Sciatic nerve (tissue), 2 donors: Measurements from ENCODE around the gene ASXL3. TPM values are rescaled to one million over a fixed set of nuclear protein-coding genes. Genes with fewer than 3 reads are reported as not detected.

Source experiments
- ATAC-seq: fragments of 200-7000 bp; cut with Tn5 transposase; one replicate; pipeline ENCODE4 v1.9.1; 2020; ENCODE audit warnings: mild to moderate bottlenecking, moderate library complexity
- DNase-seq: peaks from one replicate; pipeline ENCODE4 v3.0.0-alpha.2; 2020; ENCODE audit warnings: low spot score
- intact Hi-C: fragments of 100-400 bp; cut with DNase I; formaldehyde crosslinking; loops from one replicate; pipeline ENCODE4 v1.14.2; 2022
- total RNA-seq: library from RNA; stranded (reverse); fragmentation: NEBNext Ultra II Directional; extraction: Animal tissue kit (Norgen Biotek cat#: 25700); gene quantifications from one replicate; pipeline ENCODE4 v1.2.1, GENCODE V29; 2021
- donor health status: DM: no; HTN: no; CAD: no.
- donor health status: DM: no; HTN: no; CAD: no.

The ASXL3 gene
- total RNA-seq, 1 donor from 2014 or later: 13.1 TPM

- intact Hi-C loops: no loop called here
- DNase-seq (no peak), ATAC-seq (no peak)
Observed at GRCh38 chr18:33641141-33641540, 63.1 kb downstream of the ASXL3 start.

- intact Hi-C loops: no loop called here
- ATAC-seq: no peak
- no peak for DNase-seq
Observed at GRCh38 chr18:33644494-33644893, 66.5 kb downstream of the ASXL3 start.

- intact Hi-C loops: no loop called here
- ATAC-seq (no peak), DNase-seq (no peak)
Observed at GRCh38 chr18:33647365-33647764, 69.3 kb downstream of the ASXL3 start.

DNA sequence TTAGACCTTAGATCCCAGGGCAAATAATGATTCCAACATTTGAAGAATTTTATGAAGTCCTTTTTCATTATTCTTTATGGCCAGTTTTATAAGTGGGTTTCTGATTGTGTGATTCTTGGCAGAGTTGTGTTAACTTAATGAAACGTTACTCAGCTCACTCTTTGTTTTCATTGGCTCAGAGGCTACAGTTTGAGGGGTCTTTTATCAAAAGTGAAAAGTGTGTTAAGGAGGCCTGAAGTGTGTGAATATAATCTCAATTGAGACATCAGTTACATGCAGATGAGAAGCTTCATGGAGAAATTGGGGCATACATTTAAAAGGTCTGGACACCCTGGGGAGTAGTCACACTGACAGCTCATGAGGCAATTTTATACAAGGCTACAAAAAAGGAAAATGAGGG, 74.6 kb downstream of the ASXL3 start:
- ATAC-seq (no peak), DNase-seq (no peak)
- intact Hi-C loops: no loop called here

DNA sequence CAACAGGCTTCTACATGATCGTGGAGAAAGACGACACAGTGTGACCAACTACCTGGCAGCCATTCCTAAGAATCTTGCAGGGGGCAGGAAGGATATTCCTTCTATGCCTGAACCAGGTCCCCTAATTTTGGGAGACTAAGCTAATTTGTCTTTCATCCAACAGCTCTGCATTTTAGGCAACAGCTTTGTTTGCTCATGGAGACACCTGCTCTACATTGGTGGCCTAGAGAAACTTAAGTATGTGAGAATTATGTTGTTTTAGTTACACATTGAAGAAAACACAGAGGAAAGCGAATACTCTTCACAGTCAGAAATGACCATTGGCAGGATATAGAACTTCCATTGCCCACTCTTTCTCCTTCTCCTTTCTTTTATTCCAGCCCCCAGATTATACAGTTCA, 75.2 kb downstream of the ASXL3 start:
- ATAC-seq (no peak), DNase-seq (no peak)
- intact Hi-C loops: no loop called here

GRCh38 chr18:33656889-33657448, 79.0 kb downstream of the ASXL3 start:
- ATAC-seq: no peak
- no peak for DNase-seq
- intact Hi-C loops: no loop called here

GRCh38 chr18:33660696-33661310, 82.8 kb downstream of the ASXL3 start:
- DNase-seq (no peak), ATAC-seq (no peak)
- intact Hi-C loops: no loop called here

- ATAC-seq: no peak
- intact Hi-C loops: no loop called here
- no peak for DNase-seq
Observed at GRCh38 chr18:33664241-33664874, 86.3 kb downstream of the ASXL3 start.

- intact Hi-C loops: no loop called here
- ATAC-seq (no peak), DNase-seq (no peak)
Observed at GRCh38 chr18:33665187-33665586, 87.2 kb downstream of the ASXL3 start.

DNA sequence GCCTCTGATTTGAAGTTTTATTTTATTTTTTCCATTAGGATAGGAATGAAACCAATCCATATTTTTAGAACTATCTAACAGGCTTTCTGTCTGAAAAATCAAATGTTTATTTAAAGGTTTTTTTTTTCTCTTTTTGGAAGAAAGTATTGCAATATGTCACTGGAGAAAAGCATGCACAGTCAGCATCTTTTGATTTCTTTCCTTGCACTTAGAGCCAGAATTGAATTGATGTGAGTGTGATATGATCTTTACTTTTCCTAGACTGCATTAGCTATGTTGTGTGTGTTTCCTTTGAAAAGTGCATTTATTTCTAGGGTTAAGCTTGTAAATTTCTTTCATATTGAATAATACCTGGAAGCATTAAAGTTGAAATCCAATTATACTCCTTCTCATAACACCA, 87.6 kb downstream of the ASXL3 start:
- no peak for ATAC-seq
- intact Hi-C loops: no loop called here

DNA sequence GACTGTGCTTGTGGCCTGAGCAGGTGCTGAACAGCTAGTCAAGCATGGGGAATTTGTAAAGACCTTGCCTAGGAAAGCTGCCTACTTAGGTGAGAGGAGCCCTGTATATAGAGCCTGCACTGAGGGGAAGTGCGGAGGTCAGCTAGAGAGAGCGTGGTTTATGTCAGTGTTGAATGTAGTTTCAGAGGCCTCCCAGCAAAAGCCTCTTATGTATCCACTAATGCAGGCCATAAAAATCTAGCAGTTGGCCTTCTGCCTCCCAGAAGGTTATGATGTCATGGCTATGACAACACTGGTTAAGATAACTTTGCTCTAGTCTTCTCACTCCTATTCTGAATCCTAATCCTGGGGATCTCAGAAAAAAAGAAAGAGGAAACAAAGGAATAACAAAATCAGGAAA, 88.9 kb downstream of the ASXL3 start:
- DNase-seq (no peak), ATAC-seq (no peak)
- intact Hi-C loops: no loop called here

More for the DNA sequence above, 87.6 kb downstream of the ASXL3 start:
- no peak for DNase-seq

GRCh38 chr18:33669589-33669988, 91.6 kb downstream of the ASXL3 start:
- intact Hi-C loops: no loop called here
- DNase-seq (no peak), ATAC-seq (no peak)

DNA sequence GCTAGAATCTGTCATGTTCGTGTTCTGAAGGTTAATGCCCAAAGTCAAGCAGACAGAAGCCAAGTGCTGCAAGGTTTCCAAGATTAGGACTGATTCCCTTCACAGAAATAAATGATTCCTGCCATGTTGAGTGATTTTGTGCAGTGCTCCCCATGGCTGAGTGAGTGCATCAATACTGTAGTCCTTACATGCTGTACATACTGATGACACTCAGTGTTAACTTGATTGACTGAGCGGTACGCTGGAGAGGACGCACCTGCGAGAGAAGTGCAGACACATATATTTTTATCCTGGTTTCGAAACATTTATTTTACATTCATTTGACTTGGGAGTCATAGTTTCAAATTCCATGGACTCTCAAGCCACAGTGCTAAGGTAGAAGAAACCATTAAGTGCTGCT, 92.0 kb downstream of the ASXL3 start:
- no peak for DNase-seq
- intact Hi-C loops: no loop called here
- no peak for ATAC-seq

- intact Hi-C loops: no loop called here
- DNase-seq (no peak), ATAC-seq (no peak)
Observed at GRCh38 chr18:33673689-33674088, 95.7 kb downstream of the ASXL3 start.

GRCh38 chr18:33676593-33676992, 98.6 kb downstream of the ASXL3 start:
- intact Hi-C loops: no loop called here
- DNase-seq (no peak), ATAC-seq (no peak)

- ATAC-seq (no peak), DNase-seq (no peak)
- intact Hi-C loops: no loop called here
Observed at GRCh38 chr18:33677891-33678290, 99.9 kb downstream of the ASXL3 start.

DNA sequence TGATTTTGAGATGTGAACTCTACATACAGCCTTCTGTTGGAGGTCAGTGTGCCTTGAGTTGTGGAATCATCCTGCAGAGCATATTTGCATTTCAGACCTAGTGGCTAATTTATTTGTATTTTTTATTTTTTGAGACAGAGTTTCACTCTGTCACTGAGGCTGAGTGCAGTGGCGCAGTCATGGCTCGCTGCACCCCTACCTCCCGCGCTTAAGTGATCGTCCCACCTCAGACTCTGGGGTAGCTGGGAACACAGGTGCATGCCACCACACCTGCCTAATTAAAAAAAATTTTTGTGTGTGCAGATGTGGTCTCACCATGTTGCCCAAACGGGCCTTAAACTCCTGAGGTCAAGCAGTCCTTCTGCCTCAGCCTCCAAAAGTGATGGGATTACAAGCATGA, 104.4 kb downstream of the ASXL3 start:
- intact Hi-C loops: no loop called here
- no peak for DNase-seq
- no peak for ATAC-seq

- ATAC-seq (no peak), DNase-seq (no peak)
- intact Hi-C loops: no loop called here
Observed at GRCh38 chr18:33694593-33694992, 116.6 kb downstream of the ASXL3 start.

DNA sequence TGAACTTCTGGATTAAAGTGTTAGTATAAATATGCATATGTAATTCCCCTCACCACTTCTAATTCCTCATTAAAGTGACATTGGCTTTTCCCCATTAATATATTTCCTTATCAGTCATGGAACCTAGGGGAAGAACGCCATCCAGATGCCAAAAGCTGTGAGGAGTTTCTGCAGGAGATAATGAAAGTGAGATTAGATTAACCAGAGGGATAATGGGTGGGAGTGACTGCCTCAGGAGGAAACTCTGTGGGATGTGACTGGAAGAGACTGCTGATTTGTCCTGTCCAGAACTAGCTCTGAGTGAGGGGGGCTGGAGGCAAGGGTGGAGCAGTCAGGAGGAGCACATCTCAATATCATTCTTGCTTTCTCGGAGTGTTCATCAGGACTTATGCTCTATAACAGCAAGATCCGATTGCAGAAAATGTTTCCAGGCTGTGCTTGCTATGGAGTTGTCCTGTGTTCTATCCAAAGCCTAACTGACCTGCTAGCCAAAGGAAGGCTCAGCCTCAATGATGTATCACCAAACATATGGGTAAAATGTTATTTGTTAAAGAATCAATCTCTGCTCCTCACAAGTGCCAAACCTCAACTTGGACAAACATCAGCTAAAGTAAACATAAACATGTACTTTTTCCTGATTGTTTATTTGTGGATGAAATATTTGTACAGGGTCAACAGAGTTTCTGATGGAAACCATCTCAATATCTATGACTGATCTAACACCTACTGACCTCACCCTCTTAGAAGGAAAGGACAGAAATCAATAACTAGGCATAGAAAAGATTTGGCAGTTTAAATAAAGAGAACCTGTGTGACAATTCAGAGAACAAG, 118.5 kb downstream of the ASXL3 start:
- intact Hi-C loops: no loop called here
- DNase-seq (no peak), ATAC-seq (no peak)

DNA sequence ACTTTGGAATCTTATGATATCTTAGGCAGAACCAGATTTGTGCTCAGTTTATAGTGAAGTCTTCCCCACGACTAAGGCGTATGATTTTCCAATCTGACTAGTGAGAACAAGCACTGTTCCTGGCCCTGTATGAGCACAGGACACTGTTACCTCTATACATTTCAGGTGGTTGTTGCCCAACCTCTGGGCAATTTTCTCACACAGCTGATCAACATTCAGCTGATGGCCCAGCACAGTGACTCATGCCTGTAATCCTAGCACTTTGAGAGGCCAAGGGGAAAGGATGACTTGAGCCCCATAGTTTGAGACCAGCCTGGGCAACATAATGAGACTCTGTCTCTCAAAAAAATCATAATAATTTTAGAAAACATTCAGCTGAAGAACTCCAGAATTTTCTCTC, 119.5 kb downstream of the ASXL3 start:
- no peak for ATAC-seq
- intact Hi-C loops: no loop called here
- no peak for DNase-seq
